HG03442 (cell line): ENCODE measurements around the gene GABRA1.

Experiments used
- ATAC-seq: cut with Tn5 transposase; IDR thresholded peaks from one replicate; pipeline ENCODE4 v1.9.1; 2021; ENCODE audit warnings: mild to moderate bottlenecking, moderate library complexity; ENCODE audit not compliant: unreplicated experiment

The GABRA1 gene

GRCh38 chr5:161847941-161848391 is at the start of gene GABRA1:
GABRA1 (plus strand) TSS chr5:161848120; CDS start chr5:161850811, 2,691 bp downstream.
- no peak for ATAC-seq

GRCh38 chr5:161799316-161799715 is 48.6 kb upstream of the GABRA1 start:
- ATAC-seq = no peak

- ATAC-seq = no peak
Measured at GRCh38 chr5:161804263-161804662, 43.7 kb upstream of the GABRA1 start.

- ATAC-seq = no peak
Measured at GRCh38 chr5:161846746-161847145, 1.2 kb upstream of the GABRA1 start.

DNA sequence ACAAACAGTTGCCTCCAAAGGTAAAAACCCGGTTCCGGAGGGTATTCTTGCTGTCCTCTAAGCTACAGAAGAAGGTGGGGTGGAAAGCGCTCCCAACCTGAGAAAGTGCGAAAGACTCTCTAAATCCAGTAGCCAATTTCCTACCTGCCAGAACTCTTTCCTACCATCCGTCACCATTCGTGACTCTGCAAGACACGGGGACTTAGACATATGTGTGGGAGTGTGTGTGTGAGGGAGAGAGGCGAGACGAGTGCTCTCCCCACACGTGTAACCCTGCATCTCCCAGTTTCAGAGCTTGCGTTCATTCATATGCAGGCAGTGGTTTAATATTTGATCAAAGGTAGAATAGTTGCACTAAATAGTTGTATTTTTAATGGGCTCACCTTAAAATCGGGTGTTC is 473 bp upstream of the GABRA1 start:
- ATAC-seq = no peak

GRCh38 chr5:161850491-161850890 is 2.6 kb downstream of the GABRA1 start:
- ATAC-seq = no peak

- ATAC-seq = no peak
Measured at GRCh38 chr5:161851691-161852299, 3.9 kb downstream of the GABRA1 start.

GRCh38 chr5:161857358-161857757 is 9.4 kb downstream of the GABRA1 start:
- no peak for ATAC-seq

DNA sequence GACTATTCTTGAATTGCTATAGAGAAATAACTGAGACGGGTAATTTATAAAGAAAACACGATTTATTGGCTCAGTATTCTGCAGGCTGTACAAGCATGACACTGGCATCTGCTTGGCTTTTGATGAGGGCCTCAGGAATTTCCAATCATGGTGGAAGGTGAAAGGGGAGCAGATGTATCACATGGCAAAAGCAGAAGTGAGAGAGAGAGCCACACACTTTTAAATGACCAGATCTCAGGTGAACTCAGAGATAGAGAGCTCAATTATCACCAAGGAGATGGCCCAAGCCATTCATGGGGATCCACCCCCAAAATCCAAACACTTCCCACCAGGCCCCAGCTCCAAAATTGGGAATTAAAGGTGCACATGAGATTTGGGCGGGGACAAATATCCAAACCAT is 15.3 kb downstream of the GABRA1 start:
- no peak for ATAC-seq

DNA sequence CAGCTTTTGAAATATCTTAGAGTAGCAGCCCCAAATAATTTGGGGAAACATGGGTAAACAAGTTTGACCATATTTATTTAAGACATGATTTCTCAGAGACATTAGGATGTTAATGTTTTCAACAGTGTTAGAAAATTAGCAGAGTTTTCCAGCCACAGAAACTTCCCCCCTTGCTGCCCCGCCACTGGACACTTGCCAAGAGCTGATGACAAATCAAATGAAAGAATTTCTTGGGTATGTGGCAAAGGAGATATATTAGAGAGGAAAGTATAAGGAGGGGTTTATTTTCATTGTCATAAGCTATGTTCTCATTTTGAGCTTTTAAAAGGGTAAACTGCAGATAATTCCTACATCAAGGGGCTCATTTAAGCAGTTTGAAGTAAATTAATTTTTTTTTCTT is 15.9 kb downstream of the GABRA1 start:
- no peak for ATAC-seq

DNA sequence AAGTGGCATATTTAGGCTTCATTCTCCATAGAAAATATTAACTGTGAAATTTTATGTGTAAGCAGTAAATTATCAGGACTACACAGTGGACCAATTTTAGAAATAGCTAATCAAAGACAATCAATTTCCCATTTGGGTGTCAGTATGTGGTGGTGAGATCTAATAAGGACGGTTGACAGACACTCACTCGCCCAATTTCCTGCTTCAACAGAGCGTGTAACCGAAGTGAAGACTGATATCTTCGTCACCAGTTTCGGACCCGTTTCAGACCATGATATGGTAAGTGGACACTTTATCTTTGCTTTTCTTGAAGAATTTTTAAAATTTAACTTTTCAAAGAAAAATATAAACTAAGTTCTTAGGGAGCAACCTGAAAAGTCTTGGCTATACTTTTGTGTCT is 17.6 kb downstream of the GABRA1 start:
- ATAC-seq = no peak

DNA sequence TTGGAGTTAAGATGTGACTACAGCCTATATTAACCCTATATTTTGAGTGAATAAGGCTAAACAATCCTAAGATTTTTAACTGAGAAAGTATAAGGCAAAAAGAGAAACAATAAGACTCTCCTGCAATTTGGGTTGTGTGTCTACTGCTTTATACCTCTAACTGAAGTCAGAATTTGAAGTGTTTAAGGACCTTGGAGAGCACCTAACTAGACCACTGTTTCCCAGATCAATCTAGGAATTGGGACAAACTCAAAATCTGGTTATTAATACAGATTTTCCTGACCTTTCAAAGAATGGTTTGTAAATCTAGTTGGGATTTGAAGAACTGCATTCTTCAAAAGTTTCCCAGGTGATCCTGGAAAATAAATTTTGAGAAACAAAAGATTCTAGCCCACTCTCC is 42.1 kb downstream of the GABRA1 start:
- ATAC-seq = no peak

DNA sequence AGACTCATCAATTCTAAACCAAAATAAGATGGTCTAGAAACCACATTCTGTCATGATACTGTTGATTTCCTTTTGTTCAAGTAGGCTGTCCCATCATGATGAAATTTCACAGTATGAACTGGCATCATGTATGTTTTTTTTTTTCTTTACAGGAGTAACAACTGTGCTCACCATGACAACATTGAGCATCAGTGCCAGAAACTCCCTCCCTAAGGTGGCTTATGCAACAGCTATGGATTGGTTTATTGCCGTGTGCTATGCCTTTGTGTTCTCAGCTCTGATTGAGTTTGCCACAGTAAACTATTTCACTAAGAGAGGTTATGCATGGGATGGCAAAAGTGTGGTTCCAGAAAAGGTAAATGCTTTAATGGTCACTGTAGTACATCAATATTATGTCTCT is 47.6 kb downstream of the GABRA1 start:
- no peak for ATAC-seq

- no peak for ATAC-seq
Measured at GRCh38 chr5:161897033-161897432, 49.1 kb downstream of the GABRA1 start.

DNA sequence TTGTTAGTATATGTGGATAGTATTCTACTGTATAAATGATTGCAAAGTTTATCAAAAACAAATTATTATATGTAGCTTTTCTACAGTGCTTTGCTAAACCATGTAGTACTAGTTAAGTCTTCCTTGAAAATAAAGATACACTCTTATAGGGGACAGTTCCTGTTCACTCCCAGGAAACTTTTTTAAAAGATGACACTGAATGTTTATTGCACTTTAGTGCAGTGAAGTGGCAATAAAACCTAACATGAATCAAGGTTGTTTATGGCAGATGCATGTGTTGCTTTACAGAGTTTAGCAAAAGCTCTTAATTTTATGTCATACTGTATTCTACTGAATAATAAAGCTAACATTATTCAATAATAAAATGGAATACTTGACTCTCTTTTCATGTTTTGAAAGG is 51.7 kb downstream of the GABRA1 start:
- ATAC-seq = no peak

GRCh38 chr5:161900981-161901380 is 53.1 kb downstream of the GABRA1 start:
- ATAC-seq = no peak

GRCh38 chr5:161921781-161922180 is 73.9 kb downstream of the GABRA1 start:
- ATAC-seq = no peak

GRCh38 chr5:161924270-161924669 is 76.3 kb downstream of the GABRA1 start:
- ATAC-seq = no peak

GRCh38 chr5:161925960-161926359 is 78.0 kb downstream of the GABRA1 start:
- no peak for ATAC-seq

DNA sequence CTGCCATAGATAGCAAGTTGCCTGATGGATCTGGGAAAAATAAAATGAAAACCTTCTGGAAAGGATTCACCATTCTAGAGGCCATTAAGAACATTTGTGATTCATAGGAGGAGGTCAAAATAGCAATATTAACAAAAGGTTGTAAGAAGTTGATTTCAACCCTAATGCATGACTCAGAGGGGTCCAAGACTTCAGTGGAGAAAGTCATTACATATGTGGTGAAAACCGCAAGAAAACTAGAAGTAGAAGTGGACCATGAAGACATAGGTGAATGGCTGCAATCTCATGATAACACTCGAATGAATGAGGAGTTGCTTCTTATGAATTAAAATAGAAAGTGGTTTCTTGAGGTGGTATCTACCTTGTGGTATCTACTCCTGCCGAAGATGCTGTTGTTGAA is 86.6 kb downstream of the GABRA1 start:
- ATAC-seq = no peak

GRCh38 chr5:161944974-161945373 is 97.1 kb downstream of the GABRA1 start:
- ATAC-seq = no peak

- ATAC-seq = no peak
Measured at GRCh38 chr5:161946911-161947310, 99.0 kb downstream of the GABRA1 start.
